Measurements from ENCODE around the gene PPP3R1. TPM values are rescaled to one million over a fixed set of nuclear protein-coding genes. Genes with fewer than 3 reads are reported as not detected.
A peak's percentile ranks its signal among the peaks of the same experiment; 100 is the strongest.

The PPP3R1 gene
- polyA plus RNA-seq, 2 of the 4 experiments (the other 2 are of a cell fraction), result 27.3 to 55.1 TPM

DNA sequence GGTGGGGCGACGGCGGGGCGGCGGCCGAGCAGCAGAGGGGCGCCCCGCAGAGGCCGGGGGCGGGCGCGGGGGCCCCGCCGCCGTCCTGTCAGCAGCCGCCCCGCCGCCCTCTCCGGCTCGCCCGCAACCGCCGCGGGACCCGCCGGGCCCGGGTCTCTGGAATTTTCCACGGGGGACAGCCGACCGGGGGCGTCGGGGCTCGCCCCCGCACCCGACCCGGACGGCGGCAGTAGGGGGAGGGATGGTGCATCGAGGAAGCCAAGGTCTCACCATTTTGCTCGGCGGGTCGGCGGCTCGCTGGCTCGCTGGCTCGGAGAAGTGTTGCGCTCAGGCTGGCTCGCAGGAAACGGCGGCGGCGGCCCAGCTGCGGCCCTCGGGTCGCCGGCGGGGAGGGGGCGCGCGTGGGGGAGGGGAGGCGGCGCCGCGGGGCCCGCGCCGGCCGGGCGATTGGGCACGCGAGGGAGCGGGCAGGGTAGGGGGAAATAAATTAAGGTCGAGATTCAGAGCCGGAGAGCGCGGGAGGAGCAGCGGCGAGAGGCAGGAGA lies 405 bp downstream of the PPP3R1 start:
- ChIA-PET POLR2A (interaction anchor here (0.6 to 1.8 kb wide), 19 partner anchors 8 to 189 kb away, joined by 3 to 17 read pairs (median 4); partner anchors contain the start of genes C1D, CNRIP1 and PNO1), CTCF (interaction anchor here (0.6 to 3.5 kb wide), 6 partner anchors 12 to 129 kb away, joined by 3 to 13 read pairs (median 4); no protein-coding TSS in a partner anchor)
- ATAC-seq, result peak; percentile 5 to 41; a peak in 4 of 6 replicates

DNA sequence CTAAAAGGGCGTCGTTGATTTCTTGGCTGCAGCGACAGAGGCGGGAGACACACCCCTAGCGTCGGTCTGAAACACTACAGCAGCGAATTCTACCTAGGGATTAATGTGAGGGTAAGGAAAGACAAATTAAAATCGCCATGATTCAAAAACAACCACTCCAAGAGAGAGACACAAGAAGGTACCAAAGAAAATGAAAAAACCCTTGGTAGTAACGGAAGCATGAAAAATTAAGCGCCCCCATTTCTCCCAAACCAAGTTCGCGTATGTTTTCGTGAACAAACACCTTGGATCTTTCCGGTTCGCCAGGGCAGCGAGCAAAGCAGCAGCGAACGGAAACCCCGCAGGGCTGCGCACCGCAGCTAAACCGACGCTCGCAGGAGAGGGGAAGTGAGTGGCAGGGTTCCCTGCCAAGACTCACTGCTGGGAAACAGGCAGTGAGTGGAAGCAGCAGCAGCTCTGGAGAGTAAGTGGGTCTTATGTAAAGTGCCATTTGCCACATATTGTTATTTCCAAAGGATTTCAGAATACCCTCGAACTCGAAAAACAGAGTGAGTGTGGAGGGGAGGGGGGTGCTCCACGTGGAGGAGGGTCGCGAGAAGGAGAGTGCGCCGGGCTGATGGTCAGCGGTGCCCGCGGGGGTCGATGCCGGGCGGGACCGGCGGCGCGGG lies 1.0 kb downstream of the PPP3R1 start:
- no peak for FAIRE-seq
- 2% methylated on average over 31 of the region's 41 CpGs for WGBS (ENCODE audit: missing lambda C conversion rate)
- CTCF ChIA-PET, result interaction anchor here (0.8 to 2.6 kb wide), 12 partner anchors 12 to 131 kb away, joined by 3 to 13 read pairs (median 4); no protein-coding TSS in a partner anchor
- TF ChIP-seq, protein P1, sequence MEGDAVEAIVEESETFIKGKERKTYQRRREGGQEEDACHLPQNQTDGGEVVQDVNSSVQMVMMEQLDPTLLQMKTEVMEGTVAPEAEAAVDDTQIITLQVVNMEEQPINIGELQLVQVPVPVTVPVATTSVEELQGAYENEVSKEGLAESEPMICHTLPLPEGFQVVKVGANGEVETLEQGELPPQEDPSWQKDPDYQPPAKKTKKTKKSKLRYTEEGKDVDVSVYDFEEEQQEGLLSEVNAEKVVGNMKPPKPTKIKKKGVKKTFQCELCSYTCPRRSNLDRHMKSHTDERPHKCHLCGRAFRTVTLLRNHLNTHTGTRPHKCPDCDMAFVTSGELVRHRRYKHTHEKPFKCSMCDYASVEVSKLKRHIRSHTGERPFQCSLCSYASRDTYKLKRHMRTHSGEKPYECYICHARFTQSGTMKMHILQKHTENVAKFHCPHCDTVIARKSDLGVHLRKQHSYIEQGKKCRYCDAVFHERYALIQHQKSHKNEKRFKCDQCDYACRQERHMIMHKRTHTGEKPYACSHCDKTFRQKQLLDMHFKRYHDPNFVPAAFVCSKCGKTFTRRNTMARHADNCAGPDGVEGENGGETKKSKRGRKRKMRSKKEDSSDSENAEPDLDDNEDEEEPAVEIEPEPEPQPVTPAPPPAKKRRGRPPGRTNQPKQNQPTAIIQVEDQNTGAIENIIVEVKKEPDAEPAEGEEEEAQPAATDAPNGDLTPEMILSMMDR (IDR thresholded peaks at IDR 0.05), result peak; percentile 57
- TF ChIP-seq RFX5 (IDR thresholded peaks at IDR 0.05), result peak; percentile 82
- no peak for TF ChIP-seq JUN (IDR thresholded peaks at IDR 0.05)
- TF ChIP-seq, protein P2, sequence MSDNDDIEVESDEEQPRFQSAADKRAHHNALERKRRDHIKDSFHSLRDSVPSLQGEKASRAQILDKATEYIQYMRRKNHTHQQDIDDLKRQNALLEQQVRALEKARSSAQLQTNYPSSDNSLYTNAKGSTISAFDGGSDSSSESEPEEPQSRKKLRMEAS (IDR thresholded peaks at IDR 0.05), result no peak
- TF ChIP-seq, protein P3, sequence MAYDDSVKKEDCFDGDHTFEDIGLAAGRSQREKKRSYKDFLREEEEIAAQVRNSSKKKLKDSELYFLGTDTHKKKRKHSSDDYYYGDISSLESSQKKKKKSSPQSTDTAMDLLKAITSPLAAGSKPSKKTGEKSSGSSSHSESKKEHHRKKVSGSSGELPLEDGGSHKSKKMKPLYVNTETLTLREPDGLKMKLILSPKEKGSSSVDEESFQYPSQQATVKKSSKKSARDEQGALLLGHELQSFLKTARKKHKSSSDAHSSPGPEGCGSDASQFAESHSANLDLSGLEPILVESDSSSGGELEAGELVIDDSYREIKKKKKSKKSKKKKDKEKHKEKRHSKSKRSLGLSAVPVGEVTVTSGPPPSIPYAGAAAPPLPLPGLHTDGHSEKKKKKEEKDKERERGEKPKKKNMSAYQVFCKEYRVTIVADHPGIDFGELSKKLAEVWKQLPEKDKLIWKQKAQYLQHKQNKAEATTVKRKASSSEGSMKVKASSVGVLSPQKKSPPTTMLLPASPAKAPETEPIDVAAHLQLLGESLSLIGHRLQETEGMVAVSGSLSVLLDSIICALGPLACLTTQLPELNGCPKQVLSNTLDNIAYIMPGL (CRISPR knock-in tag; IDR thresholded peaks at IDR 0.05; ENCODE audit: borderline replicate concordance), result no peak
- TF ChIP-seq, protein P4, sequence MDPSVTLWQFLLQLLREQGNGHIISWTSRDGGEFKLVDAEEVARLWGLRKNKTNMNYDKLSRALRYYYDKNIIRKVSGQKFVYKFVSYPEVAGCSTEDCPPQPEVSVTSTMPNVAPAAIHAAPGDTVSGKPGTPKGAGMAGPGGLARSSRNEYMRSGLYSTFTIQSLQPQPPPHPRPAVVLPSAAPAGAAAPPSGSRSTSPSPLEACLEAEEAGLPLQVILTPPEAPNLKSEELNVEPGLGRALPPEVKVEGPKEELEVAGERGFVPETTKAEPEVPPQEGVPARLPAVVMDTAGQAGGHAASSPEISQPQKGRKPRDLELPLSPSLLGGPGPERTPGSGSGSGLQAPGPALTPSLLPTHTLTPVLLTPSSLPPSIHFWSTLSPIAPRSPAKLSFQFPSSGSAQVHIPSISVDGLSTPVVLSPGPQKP (IDR thresholded peaks at IDR 0.05; ENCODE audit: low read depth, low read length), result no peak
- no peak for TF ChIP-seq KDM1A (IDR thresholded peaks at IDR 0.05; ENCODE audit: low read depth)
- no peak for TF ChIP-seq JUNB (IDR thresholded peaks at IDR 0.05)
- TF ChIP-seq PHF8 (IDR thresholded peaks at IDR 0.05; ENCODE audit: borderline replicate concordance, low read depth), result peak; percentile 28; the same call in 1 of the 2 replicates
- no peak for TF ChIP-seq HDAC2 (IDR thresholded peaks at IDR 0.05)
- no peak for TF ChIP-seq ZNF302 (CRISPR knock-in tag; IDR thresholded peaks at IDR 0.05)
- no peak for TF ChIP-seq SREBF2 (IDR thresholded peaks at IDR 0.05)
- TF ChIP-seq ZSCAN20 (CRISPR knock-in tag; IDR thresholded peaks at IDR 0.05), result no peak
- TF ChIP-seq CEBPB (IDR thresholded peaks at IDR 0.05), result no peak
- peak; percentile 40; the same call in 2 of the 3 replicates for TF ChIP-seq SMC3 (IDR thresholded peaks at IDR 0.05)

More for the DNA sequence above, 405 bp downstream of the PPP3R1 start:
- WGBS (ENCODE audit: missing lambda C conversion rate), result 1% methylated on average over 11 of the region's 78 CpGs
- H3K4me2 ChIP-seq, result peak overlapping the region; percentile 83
- peak overlapping the region; percentile 97 to 99 for H3K27ac ChIP-seq
- TF ChIP-seq RAD21 (conservative IDR thresholded peaks at IDR 0.05 in 1 of 2, IDR thresholded peaks at IDR 0.05 in 1 of 2), result no peak
- no peak for TF ChIP-seq EHMT2 (IDR thresholded peaks at IDR 0.05; ENCODE audit: low read depth)
- no peak for TF ChIP-seq RFX5 (IDR thresholded peaks at IDR 0.05)
- no peak for TF ChIP-seq BHLHE40 (IDR thresholded peaks at IDR 0.05; ENCODE audit: low read depth, low read length)
- TF ChIP-seq MAFK (IDR thresholded peaks at IDR 0.05; ENCODE audit: partially characterized antibody), result no peak
- TF ChIP-seq, protein P5, sequence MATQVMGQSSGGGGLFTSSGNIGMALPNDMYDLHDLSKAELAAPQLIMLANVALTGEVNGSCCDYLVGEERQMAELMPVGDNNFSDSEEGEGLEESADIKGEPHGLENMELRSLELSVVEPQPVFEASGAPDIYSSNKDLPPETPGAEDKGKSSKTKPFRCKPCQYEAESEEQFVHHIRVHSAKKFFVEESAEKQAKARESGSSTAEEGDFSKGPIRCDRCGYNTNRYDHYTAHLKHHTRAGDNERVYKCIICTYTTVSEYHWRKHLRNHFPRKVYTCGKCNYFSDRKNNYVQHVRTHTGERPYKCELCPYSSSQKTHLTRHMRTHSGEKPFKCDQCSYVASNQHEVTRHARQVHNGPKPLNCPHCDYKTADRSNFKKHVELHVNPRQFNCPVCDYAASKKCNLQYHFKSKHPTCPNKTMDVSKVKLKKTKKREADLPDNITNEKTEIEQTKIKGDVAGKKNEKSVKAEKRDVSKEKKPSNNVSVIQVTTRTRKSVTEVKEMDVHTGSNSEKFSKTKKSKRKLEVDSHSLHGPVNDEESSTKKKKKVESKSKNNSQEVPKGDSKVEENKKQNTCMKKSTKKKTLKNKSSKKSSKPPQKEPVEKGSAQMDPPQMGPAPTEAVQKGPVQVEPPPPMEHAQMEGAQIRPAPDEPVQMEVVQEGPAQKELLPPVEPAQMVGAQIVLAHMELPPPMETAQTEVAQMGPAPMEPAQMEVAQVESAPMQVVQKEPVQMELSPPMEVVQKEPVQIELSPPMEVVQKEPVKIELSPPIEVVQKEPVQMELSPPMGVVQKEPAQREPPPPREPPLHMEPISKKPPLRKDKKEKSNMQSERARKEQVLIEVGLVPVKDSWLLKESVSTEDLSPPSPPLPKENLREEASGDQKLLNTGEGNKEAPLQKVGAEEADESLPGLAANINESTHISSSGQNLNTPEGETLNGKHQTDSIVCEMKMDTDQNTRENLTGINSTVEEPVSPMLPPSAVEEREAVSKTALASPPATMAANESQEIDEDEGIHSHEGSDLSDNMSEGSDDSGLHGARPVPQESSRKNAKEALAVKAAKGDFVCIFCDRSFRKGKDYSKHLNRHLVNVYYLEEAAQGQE (IDR thresholded peaks at IDR 0.05), result no peak
- TF ChIP-seq CHD4 (IDR thresholded peaks at IDR 0.05; ENCODE audit: borderline replicate concordance), result no peak
- TF ChIP-seq EHF (CRISPR knock-in tag; IDR thresholded peaks at IDR 0.05), result no peak
- no peak for TF ChIP-seq HDAC2 (IDR thresholded peaks at IDR 0.05)
- no peak for TF ChIP-seq MAZ (IDR thresholded peaks at IDR 0.05; ENCODE audit: borderline replicate concordance, low read depth, low read length)
- no peak for TF ChIP-seq SREBF2 (IDR thresholded peaks at IDR 0.05)
- no peak for TF ChIP-seq CBX2 (IDR thresholded peaks at IDR 0.05; ENCODE audit: borderline replicate concordance, low read depth)
- TF ChIP-seq, protein P6, sequence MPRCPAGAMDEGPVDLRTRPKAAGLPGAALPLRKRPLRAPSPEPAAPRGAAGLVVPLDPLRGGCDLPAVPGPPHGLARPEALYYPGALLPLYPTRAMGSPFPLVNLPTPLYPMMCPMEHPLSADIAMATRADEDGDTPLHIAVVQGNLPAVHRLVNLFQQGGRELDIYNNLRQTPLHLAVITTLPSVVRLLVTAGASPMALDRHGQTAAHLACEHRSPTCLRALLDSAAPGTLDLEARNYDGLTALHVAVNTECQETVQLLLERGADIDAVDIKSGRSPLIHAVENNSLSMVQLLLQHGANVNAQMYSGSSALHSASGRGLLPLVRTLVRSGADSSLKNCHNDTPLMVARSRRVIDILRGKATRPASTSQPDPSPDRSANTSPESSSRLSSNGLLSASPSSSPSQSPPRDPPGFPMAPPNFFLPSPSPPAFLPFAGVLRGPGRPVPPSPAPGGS (IDR thresholded peaks at IDR 0.05), result no peak
- no peak for TF ChIP-seq TP53 (CRISPR knock-in tag; IDR thresholded peaks at IDR 0.05)
- TF ChIP-seq, protein P2 (IDR thresholded peaks at IDR 0.05), result no peak
- no peak for TF ChIP-seq ZFP36 (IDR thresholded peaks at IDR 0.05; ENCODE audit: borderline replicate concordance, partially characterized antibody)
- peak overlapping the region; percentile 95 for H3K4me3 ChIP-seq
- FAIRE-seq (no peak), DNase-seq (ENCODE audit: low read depth in 1 of 2, low spot score in 1 of 2) (no peak)
- peaks cover 43% of the 10 kb centered on the region for H3K4me1 ChIP-seq
- H3K9me3 ChIP-seq, result no peaks in the 10 kb centered on the region

More for the DNA sequence above, 1.0 kb downstream of the PPP3R1 start:
- peak; percentile 60 to 79 for ATAC-seq
- peak overlapping the region; percentile 83 for H3K4me2 ChIP-seq
- peak overlapping the region; percentile 97 to 99 for H3K27ac ChIP-seq
- peaks cover 46% of the 10 kb centered on the region for H3K4me1 ChIP-seq
- H3K9me3 ChIP-seq, result no peaks in the 10 kb centered on the region
- peak overlapping the region; percentile 95 for H3K4me3 ChIP-seq
- DNase-seq (ENCODE audit: low read depth in 1 of 2, low spot score in 1 of 2), result peak; percentile 79 to 86
- POLR2A ChIA-PET, result no interaction called here
